Vagina (tissue), 2 donors: Measurements from ENCODE around the gene ACTL10. TPM values are rescaled to one million over a fixed set of nuclear protein-coding genes. Genes with fewer than 3 reads are reported as not detected.

Source experiments
- DNase-seq, 2 donors: peaks; one replicate each; pipeline ENCODE4 v3.0.0-alpha.2; 2017; ENCODE audit errors: extremely low spot score in 2 of 2
- H3K27ac ChIP-seq: fragments of 200-600 bp; sonication (generic); one replicate; pipeline ENCODE4 v1.5.1; 2019
- H3K27me3 ChIP-seq: fragments of 200-600 bp; sonication (generic); one replicate; pipeline ENCODE4 v1.5.1; 2019
- H3K36me3 ChIP-seq, 2 donors: fragments of 200-600 bp; sonication (generic); one replicate each; pipeline ENCODE4 v1.5.1; 2017 to 2019
- H3K4me1 ChIP-seq: fragments of 200-600 bp; sonication (generic); one replicate; pipeline ENCODE4 v1.5.1; 2019
- H3K4me3 ChIP-seq, 2 donors: fragments of 200-600 bp; sonication (generic); 1 replicate in 1 of 2; 2 replicates in 1 of 2; pipeline ENCODE4 v1.5.1; 2016 to 2019
- H3K9me3 ChIP-seq: fragments of 200-600 bp; sonication (generic); one replicate; pipeline ENCODE4 v1.5.1; 2019
- POLR2A ChIP-seq, 2 donors: fragments of 450-650 bp; IDR thresholded peaks; one replicate each; pipeline ENCODE4 v1.6.1; 2017; ENCODE audit warnings: antibody characterized with exemption in 2 of 2, mild to moderate bottlenecking in 2 of 2, moderate library complexity in 2 of 2
- POLR2AphosphoS5 ChIP-seq, 2 donors: sonication (generic); formaldehyde crosslinking; IDR thresholded peaks; one replicate each; pipeline ENCODE4 v1.9.0; 2017; ENCODE audit warnings: antibody characterized with exemption in 2 of 2, mild to moderate bottlenecking in 2 of 2, low read depth in 1 of 2; ENCODE audit not compliant: insufficient read depth in 1 of 2
- intact Hi-C: fragments of 100-400 bp; cut with DNase I; formaldehyde crosslinking; loops from one replicate; pipeline ENCODE4 v1.15.1; 2023
- total RNA-seq: library from RNA; depleted of rRNA; stranded (reverse); fragments of >200 nt; gene quantifications from one replicate; pipeline ENCODE4 v1.2.3, GENCODE V29; 2016
- TF ChIP-seq, protein P1 (sequence below), 3 experiments: fragments of 450-650 bp in 2 of 3; fragments of 200-600 bp in 1 of 3; sonication (generic) in 1 of 3; IDR thresholded peaks; one replicate each; pipeline ENCODE4 v1.5.1; 2017 to 2019; ENCODE audit warnings: antibody characterized with exemption in 3 of 3, mild to moderate bottlenecking in 2 of 3, moderate library complexity in 2 of 3

ACTL10 gene
- total RNA-seq, 1 donor from 2014 or later, result 1.5 TPM

DNA sequence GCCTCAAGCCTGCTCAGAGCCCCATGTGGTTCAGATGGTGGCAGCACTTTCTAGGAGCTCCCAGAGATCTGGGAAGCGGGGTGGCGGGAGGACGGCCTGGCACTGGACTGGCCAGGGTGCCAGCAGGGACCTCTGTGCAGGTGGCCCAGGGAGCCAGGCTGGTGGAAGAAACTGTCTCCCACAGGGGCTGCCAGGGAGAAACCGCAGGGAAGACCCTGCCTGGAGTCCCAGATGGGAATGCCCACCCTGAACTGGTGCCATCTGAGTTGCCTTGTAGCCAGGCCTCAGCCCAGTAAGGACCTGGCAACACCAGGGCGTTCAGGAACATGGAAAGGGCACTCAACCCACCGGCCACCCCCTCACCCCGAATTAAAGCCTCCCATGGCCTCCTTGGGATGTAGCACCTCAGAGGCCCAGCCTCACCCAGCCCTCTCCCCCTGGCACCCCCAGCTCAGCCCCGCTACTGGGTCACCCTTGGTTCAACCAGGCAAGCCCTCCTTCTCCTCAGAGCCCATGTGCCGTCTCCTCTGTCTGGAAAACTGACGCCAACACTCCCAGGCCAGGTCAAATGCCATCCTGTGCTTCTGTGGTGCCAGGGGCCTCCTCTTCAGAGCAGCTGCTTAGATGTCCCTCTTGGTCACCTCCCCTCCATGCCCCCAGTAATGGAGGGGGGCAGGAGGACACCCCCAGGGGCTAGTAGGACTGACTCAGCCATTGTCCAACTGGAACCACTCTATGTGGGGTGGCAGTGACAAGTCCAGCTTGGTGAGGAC lies 10.5 kb upstream of the ACTL10 start:
- intact Hi-C loops, result loop anchor here (10.0 kb wide), 1 partner anchor 181 kb away; no protein-coding TSS in a partner anchor
- DNase-seq, result no peak
- no peak overlapping the region for H3K4me3 ChIP-seq
- TF ChIP-seq, protein P1, sequence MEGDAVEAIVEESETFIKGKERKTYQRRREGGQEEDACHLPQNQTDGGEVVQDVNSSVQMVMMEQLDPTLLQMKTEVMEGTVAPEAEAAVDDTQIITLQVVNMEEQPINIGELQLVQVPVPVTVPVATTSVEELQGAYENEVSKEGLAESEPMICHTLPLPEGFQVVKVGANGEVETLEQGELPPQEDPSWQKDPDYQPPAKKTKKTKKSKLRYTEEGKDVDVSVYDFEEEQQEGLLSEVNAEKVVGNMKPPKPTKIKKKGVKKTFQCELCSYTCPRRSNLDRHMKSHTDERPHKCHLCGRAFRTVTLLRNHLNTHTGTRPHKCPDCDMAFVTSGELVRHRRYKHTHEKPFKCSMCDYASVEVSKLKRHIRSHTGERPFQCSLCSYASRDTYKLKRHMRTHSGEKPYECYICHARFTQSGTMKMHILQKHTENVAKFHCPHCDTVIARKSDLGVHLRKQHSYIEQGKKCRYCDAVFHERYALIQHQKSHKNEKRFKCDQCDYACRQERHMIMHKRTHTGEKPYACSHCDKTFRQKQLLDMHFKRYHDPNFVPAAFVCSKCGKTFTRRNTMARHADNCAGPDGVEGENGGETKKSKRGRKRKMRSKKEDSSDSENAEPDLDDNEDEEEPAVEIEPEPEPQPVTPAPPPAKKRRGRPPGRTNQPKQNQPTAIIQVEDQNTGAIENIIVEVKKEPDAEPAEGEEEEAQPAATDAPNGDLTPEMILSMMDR (IDR thresholded peaks at IDR 0.05), result no peak
- TF ChIP-seq POLR2A (IDR thresholded peaks at IDR 0.05), result no peak
- no peak for TF ChIP-seq POLR2AphosphoS5 (IDR thresholded peaks at IDR 0.05; ENCODE audit: insufficient read depth in 1 of 2, low read depth in 1 of 2)
- H3K27ac ChIP-seq, result no peak overlapping the region
- H3K36me3 ChIP-seq, result peaks cover 0 to 18% of the 10 kb centered on the region in 2 donors
- peaks cover 24% of the 10 kb centered on the region for H3K4me1 ChIP-seq
- H3K9me3 ChIP-seq, result no peaks in the 10 kb centered on the region
- H3K27me3 ChIP-seq, result no peaks in the 10 kb centered on the region

DNA sequence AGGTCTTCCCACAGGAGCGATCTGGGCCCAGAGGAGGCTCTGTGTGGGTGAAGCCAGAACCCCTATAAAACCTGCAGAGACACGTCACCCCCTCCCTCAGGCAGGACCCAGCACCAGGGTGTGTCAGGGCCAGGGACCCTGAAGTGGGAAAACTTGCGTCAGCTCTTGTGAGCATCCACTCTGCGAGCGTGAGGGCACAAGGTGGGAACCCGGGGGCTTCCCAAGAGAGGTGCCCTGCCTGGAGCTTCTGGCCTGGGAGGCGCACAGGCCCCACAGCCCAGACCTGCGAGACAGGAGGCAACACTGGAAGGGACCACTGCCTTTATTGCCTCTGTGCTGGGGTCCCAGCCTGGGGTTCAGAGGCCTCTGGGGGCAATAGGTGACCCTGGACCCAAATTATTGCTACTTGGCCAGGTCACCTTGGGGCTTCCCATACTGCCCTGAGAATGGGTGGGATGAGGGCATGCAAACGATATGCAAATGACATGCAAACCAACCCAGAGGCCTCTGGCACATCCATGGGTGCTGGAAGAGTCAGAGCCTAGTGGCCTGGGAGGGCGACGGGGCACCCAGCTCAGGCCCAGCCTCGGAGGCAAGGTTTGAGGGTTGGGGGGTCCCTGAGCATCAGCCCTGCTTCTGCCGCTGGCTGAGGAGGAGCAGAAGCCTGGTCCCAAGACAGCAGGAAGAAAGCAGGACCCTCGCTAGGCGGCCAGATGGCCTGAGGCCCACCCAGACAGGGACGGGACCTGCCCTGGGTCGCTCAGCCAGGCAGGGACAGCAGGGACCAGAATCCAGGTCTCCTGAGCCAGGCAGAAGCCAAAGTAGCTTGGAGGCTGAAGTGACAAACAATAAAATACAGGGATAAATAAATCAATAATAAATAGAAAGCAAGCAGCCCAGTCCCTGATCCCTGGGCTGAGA lies 9.7 kb upstream of the ACTL10 start:
- intact Hi-C loops, result loop anchor here (10.0 kb wide), 1 partner anchor 182 kb away; no protein-coding TSS in a partner anchor
- no peak overlapping the region for H3K27ac ChIP-seq
- peaks cover 0 to 18% of the 10 kb centered on the region in 2 donors for H3K36me3 ChIP-seq
- H3K4me3 ChIP-seq, result no peak overlapping the region
- no peak for DNase-seq
- no peak for TF ChIP-seq POLR2A (IDR thresholded peaks at IDR 0.05)
- no peak for TF ChIP-seq POLR2AphosphoS5 (IDR thresholded peaks at IDR 0.05; ENCODE audit: insufficient read depth in 1 of 2, low read depth in 1 of 2)
- TF ChIP-seq, protein P1 (IDR thresholded peaks at IDR 0.05), result no peak
- H3K9me3 ChIP-seq, result no peaks in the 10 kb centered on the region
- peaks cover 19% of the 10 kb centered on the region for H3K4me1 ChIP-seq
- H3K27me3 ChIP-seq, result no peaks in the 10 kb centered on the region

DNA sequence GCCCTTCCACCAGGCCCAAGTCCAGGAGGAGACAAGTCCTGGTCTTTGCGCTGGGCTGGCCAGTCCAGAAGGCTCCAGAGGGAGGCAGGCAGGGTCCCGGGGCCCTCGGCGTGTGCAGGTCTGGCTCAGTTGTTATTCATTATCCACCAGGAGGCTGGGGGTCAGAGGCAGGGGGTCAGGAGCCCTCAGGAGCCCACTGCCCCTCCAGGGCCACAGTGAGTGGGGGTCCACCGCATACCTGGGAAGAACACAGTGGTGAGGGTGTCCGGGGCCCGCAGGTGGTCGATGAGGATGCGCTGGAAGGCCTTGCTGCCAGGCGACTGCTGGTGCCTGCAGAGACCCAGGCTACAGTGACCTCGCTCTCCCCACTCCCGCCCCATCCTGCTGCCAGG lies 9.0 kb upstream of the ACTL10 start:
- Histone ChIP-seq H3K27ac (no peak overlapping the region), H3K27me3 (no peaks in the 10 kb centered on the region), H3K4me3 (no peak overlapping the region), H3K9me3 (no peaks in the 10 kb centered on the region), H3K36me3 (peaks cover 0 to 18% of the 10 kb centered on the region in 2 donors), H3K4me1 (peaks cover 25% of the 10 kb centered on the region)
- TF ChIP-seq POLR2AphosphoS5 (IDR thresholded peaks at IDR 0.05; ENCODE audit: insufficient read depth in 1 of 2, low read depth in 1 of 2) (no peak), POLR2A (IDR thresholded peaks at IDR 0.05) (no peak)
- TF ChIP-seq, protein P1 (IDR thresholded peaks at IDR 0.05), result no peak
- intact Hi-C loops, result loop anchor here (10.0 kb wide), 1 partner anchor 183 kb away; no protein-coding TSS in a partner anchor
- DNase-seq, result no peak

DNA sequence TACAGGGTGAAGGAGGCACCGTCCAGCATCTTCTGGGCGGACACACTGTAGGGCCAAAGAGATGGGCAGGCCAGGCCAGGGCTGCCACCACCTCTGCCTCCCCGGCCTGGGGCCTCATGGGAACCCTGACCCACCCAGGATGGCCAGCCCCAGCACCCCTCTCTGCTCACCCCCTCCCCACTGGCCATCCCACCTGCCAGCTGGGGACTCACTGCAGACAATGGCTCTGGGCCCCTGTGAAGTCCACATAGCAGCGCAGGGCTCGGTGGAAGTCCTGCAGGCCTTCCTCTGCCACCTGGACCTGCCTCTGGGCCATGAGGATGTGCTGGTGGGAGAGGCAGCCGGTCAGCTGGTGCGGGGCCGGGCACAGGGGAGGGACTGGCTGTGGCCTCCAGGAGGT lies 8.2 kb upstream of the ACTL10 start:
- no peaks in the 10 kb centered on the region for H3K27me3 ChIP-seq
- peaks cover 24% of the 10 kb centered on the region for H3K4me1 ChIP-seq
- no peak for DNase-seq
- H3K36me3 ChIP-seq, result peaks cover 0 to 18% of the 10 kb centered on the region in 2 donors
- no peaks in the 10 kb centered on the region for H3K9me3 ChIP-seq
- TF ChIP-seq POLR2A (IDR thresholded peaks at IDR 0.05) (no peak), POLR2AphosphoS5 (IDR thresholded peaks at IDR 0.05; ENCODE audit: insufficient read depth in 1 of 2, low read depth in 1 of 2) (no peak)
- TF ChIP-seq, protein P1 (IDR thresholded peaks at IDR 0.05), result no peak
- H3K27ac ChIP-seq, result no peak overlapping the region
- H3K4me3 ChIP-seq, result no peak overlapping the region
- intact Hi-C loops, result loop anchor here (10.0 kb wide), 1 partner anchor 184 kb away; no protein-coding TSS in a partner anchor
